SK-N-MC (cell line): ENCODE data around the gene ANKRD53.

Experiments
- EZH2 ChIP-seq: fragments of 200-600 bp; sonication (generic); IDR thresholded peaks from one replicate; pipeline ENCODE4 v1.6.1; 2017; ENCODE audit warnings: antibody characterized with exemption
- FOXP2 ChIP-seq: optimal IDR thresholded peaks from 2 replicates; pipeline ENCODE3; 2011; ENCODE audit warnings: mild to moderate bottlenecking, moderate library complexity; ENCODE audit not compliant: insufficient read depth; ENCODE audit errors: extremely low read length, control extremely low read depth
- POLR2AphosphoS5 ChIP-seq: IDR thresholded peaks from 2 replicates; pipeline ENCODE4 v1.6.1; 2012; ENCODE audit warnings: mild to moderate bottlenecking, low read depth, low read length, borderline replicate concordance

- TF ChIP-seq POLR2AphosphoS5 (no peak), EZH2 (no peak), FOXP2 (no peak)
Measured at GRCh38 chr2:70981866-70982810, 3.7 kb downstream of the ANKRD53 start.
